SU-DHL-6 (cell line): ENCODE measurements around the gene ASH1L.
"Not testable (repeated sequence)": the region's sequence is repeated elsewhere in the genome, so short reads cannot be mapped to it uniquely, and the experiment has no call there.

Experiments used
- H2AFZ ChIP-seq: fragments of 200-600 bp; sonication (generic); 2 replicates; pipeline ENCODE4 v1.6.1; 2014; ENCODE audit warnings: low read depth, mild to moderate bottlenecking, moderate library complexity, mixed read lengths, antibody characterized with exemption, low read length; ENCODE audit not compliant: severe bottlenecking
- H3F3A ChIP-seq: fragments of 200-600 bp; shearing (Covaris generic); 2 replicates; pipeline ENCODE4 v1.6.0; 2016; ENCODE audit warnings: antibody characterized with exemption, mild to moderate bottlenecking; ENCODE audit not compliant: insufficient read depth
- H3K27ac ChIP-seq: fragments of 200-600 bp; sonication (generic); 2 replicates; pipeline ENCODE4 v1.5.1; 2016; ENCODE audit warnings: low read depth, mild to moderate bottlenecking, low read length, moderate library complexity, mixed read lengths
- H3K27me3 ChIP-seq: fragments of 200-600 bp; sonication (generic), shearing (Covaris generic); 2 replicates; pipeline ENCODE4 v1.6.0; 2014; ENCODE audit warnings: mild to moderate bottlenecking, low read length
- H3K36me3 ChIP-seq: fragments of 200-600 bp; sonication (generic); 2 replicates; pipeline ENCODE4 v1.6.1; 2014; ENCODE audit warnings: mild to moderate bottlenecking, low read length, mixed read lengths
- H3K4me2 ChIP-seq: fragments of 300-600, 200-600 bp; shearing (Covaris generic), sonication (generic); 2 replicates; pipeline ENCODE4 v1.6.0; 2014; ENCODE audit warnings: low read length, low read depth, mild to moderate bottlenecking; ENCODE audit not compliant: poor library complexity, severe bottlenecking
- H3K4me3 ChIP-seq: fragments of 200-600 bp; sonication (generic); 2 replicates; pipeline ENCODE4 v1.5.1; 2014; ENCODE audit warnings: antibody characterized with exemption, low read length, mild to moderate bottlenecking, mixed read lengths; ENCODE audit not compliant: insufficient read depth, poor library complexity, severe bottlenecking
- H3K79me2 ChIP-seq: fragments of 200-600 bp; sonication (generic); 2 replicates; pipeline ENCODE4 v1.6.1; 2014; ENCODE audit warnings: mild to moderate bottlenecking, low read length, moderate library complexity; ENCODE audit not compliant: insufficient read depth
- H3K9ac ChIP-seq: fragments of 200-600 bp; sonication (generic); 2 replicates; pipeline ENCODE4 v1.7.0; 2014; ENCODE audit warnings: mild to moderate bottlenecking, low read length
- H3K9me2 ChIP-seq: fragments of 200-600 bp; sonication (generic); replicated peaks from 2 replicates; pipeline ENCODE4 v1.6.1; 2014; ENCODE audit warnings: low read length; ENCODE audit not compliant: insufficient read depth
- H3K9me3 ChIP-seq: fragments of 200-600 bp; sonication (generic); 2 replicates; pipeline ENCODE4 v1.6.1; 2014; ENCODE audit warnings: low read length, mixed read lengths; ENCODE audit not compliant: insufficient read depth
- H4K20me1 ChIP-seq: fragments of 200-600 bp; sonication (generic); 2 replicates; pipeline ENCODE4 v1.6.1; 2014; ENCODE audit warnings: low read depth, mild to moderate bottlenecking, antibody characterized with exemption, low read length, moderate library complexity, mixed read lengths
- CTCF ChIP-seq: fragments of 200-600 bp; sonication (generic); IDR thresholded peaks from one replicate; pipeline ENCODE4 v1.5.1; 2017; ENCODE audit warnings: antibody characterized with exemption, mild to moderate bottlenecking, low read length, moderate library complexity; ENCODE audit not compliant: insufficient read depth, poor library complexity, severe bottlenecking
- EZH2phosphoT487 ChIP-seq: fragments of 200-600 bp; sonication (generic), shearing (Covaris generic); conservative IDR thresholded peaks from 2 replicates; pipeline ENCODE4 v1.6.1; 2018; ENCODE audit warnings: mild to moderate bottlenecking, antibody characterized with exemption, low read length, moderate library complexity, mixed read lengths

The ASH1L gene

GRCh38 chr1:155451199-155451598 lies 111.4 kb downstream of the ASH1L start:
- H3F3A ChIP-seq, result no peaks in the 10 kb centered on the region
- TF ChIP-seq CTCF (no peak), EZH2phosphoT487 (no peak)
- H4K20me1 ChIP-seq, result no peaks in the 10 kb centered on the region
- H3K9me2 ChIP-seq, result no peaks in the 10 kb centered on the region
- H3K27me3 ChIP-seq, result no peaks in the 10 kb centered on the region
- no peak overlapping the region for H3K27ac ChIP-seq
- peaks cover 8% of the 10 kb centered on the region; the same call in 1 of the 2 replicates for H3K36me3 ChIP-seq
- no peaks in the 10 kb centered on the region for H3K9me3 ChIP-seq
- no peak overlapping the region for H2AFZ ChIP-seq
- no peak overlapping the region for H3K4me2 ChIP-seq
- no peak overlapping the region for H3K9ac ChIP-seq
- H3K4me3 ChIP-seq, result no peak overlapping the region
- no peaks in the 10 kb centered on the region for H3K79me2 ChIP-seq

GRCh38 chr1:155442431-155442830 lies 120.2 kb downstream of the ASH1L start:
- not testable (repeated sequence) for H3K27ac ChIP-seq, H3K4me2 ChIP-seq, H2AFZ ChIP-seq, H3K9me3 ChIP-seq, H3K9ac ChIP-seq, H3K4me3 ChIP-seq, H3K79me2 ChIP-seq, H3K9me2 ChIP-seq, H4K20me1 ChIP-seq, H3K27me3 ChIP-seq
- 0 out of 2 replicates have a peak, but pooled peaks cover 14% of the 10 kb centered on the region for H3F3A ChIP-seq
- H3K36me3 ChIP-seq, result peaks cover 18% of the 10 kb centered on the region

- H3K4me2 ChIP-seq, result no peak overlapping the region
- H3K36me3 ChIP-seq, result peaks cover 32% of the 10 kb centered on the region
- 0 out of 2 replicates have a peak, but pooled peaks cover 3% of the 10 kb centered on the region for H3F3A ChIP-seq
- H4K20me1 ChIP-seq, result 0 out of 2 replicates have a peak, but pooled peaks cover 5% of the 10 kb centered on the region
- H2AFZ ChIP-seq, result no peak overlapping the region
- H3K4me3 ChIP-seq, result no peak overlapping the region
- peaks cover 32% of the 10 kb centered on the region for H3K79me2 ChIP-seq
- H3K9ac ChIP-seq, result no peak overlapping the region
- TF ChIP-seq CTCF, result no peak
- TF ChIP-seq EZH2phosphoT487, result no peak
- no peaks in the 10 kb centered on the region for H3K9me3 ChIP-seq
- no peak overlapping the region for H3K27ac ChIP-seq
- H3K9me2 ChIP-seq, result no peaks in the 10 kb centered on the region
- H3K27me3 ChIP-seq, result no peaks in the 10 kb centered on the region
Measured at GRCh38 chr1:155437405-155437804, 125.2 kb downstream of the ASH1L start.

- H3K36me3 ChIP-seq, result peaks cover 27% of the 10 kb centered on the region
- H3K9me3 ChIP-seq, H3K9me2 ChIP-seq, H2AFZ ChIP-seq, H3F3A ChIP-seq, H3K9ac ChIP-seq, H3K27ac ChIP-seq, H3K27me3 ChIP-seq, H3K4me2 ChIP-seq, H3K4me3 ChIP-seq: not testable (repeated sequence)
- H3K79me2 ChIP-seq, result peaks cover 51% of the 10 kb centered on the region
- peaks cover 13% of the 10 kb centered on the region; the same call in 1 of the 2 replicates for H4K20me1 ChIP-seq
Measured at GRCh38 chr1:155433831-155434389, 128.7 kb downstream of the ASH1L start.

- not testable (repeated sequence) for H2AFZ ChIP-seq, H3K9me3 ChIP-seq, H3F3A ChIP-seq, H3K9ac ChIP-seq, H3K4me2 ChIP-seq, H3K27ac ChIP-seq, H3K9me2 ChIP-seq, H3K27me3 ChIP-seq, H3K4me3 ChIP-seq
- Histone ChIP-seq H3K36me3 (peaks cover 20% of the 10 kb centered on the region), H3K79me2 (peaks cover 53% of the 10 kb centered on the region), H4K20me1 (peaks cover 13% of the 10 kb centered on the region; the same call in 1 of the 2 replicates)
Measured at GRCh38 chr1:155433128-155433830, 129.3 kb downstream of the ASH1L start.
